Fibroblast of pulmonary artery (primary cell): ENCODE data around the gene BACH2.

Experiments
- DNase-seq: peaks from one replicate; pipeline ENCODE4 v3.0.0-alpha.2; 2010; ENCODE audit warnings: low read depth
- H3K4me3 ChIP-seq: replicated peaks from 2 replicates; pipeline ENCODE4 v1.5.1; 2011; ENCODE audit warnings: low read depth, mild to moderate bottlenecking, control low read depth, low read length, moderate library complexity
- TF ChIP-seq, protein P1 (sequence below): IDR thresholded peaks from 2 replicates; pipeline ENCODE4 v1.5.1; 2011; ENCODE audit warnings: mild to moderate bottlenecking, control low read depth, low read length, inconsistent platforms; ENCODE audit errors: missing control alignments

BACH2 gene

GRCh38 chr6:90230548-90231215 lies 66.0 kb downstream of the BACH2 start:
- DNase-seq, result peak; percentile 39
- H3K4me3 ChIP-seq, result no peak overlapping the region
- TF ChIP-seq, protein P1, sequence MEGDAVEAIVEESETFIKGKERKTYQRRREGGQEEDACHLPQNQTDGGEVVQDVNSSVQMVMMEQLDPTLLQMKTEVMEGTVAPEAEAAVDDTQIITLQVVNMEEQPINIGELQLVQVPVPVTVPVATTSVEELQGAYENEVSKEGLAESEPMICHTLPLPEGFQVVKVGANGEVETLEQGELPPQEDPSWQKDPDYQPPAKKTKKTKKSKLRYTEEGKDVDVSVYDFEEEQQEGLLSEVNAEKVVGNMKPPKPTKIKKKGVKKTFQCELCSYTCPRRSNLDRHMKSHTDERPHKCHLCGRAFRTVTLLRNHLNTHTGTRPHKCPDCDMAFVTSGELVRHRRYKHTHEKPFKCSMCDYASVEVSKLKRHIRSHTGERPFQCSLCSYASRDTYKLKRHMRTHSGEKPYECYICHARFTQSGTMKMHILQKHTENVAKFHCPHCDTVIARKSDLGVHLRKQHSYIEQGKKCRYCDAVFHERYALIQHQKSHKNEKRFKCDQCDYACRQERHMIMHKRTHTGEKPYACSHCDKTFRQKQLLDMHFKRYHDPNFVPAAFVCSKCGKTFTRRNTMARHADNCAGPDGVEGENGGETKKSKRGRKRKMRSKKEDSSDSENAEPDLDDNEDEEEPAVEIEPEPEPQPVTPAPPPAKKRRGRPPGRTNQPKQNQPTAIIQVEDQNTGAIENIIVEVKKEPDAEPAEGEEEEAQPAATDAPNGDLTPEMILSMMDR, result no peak

DNA sequence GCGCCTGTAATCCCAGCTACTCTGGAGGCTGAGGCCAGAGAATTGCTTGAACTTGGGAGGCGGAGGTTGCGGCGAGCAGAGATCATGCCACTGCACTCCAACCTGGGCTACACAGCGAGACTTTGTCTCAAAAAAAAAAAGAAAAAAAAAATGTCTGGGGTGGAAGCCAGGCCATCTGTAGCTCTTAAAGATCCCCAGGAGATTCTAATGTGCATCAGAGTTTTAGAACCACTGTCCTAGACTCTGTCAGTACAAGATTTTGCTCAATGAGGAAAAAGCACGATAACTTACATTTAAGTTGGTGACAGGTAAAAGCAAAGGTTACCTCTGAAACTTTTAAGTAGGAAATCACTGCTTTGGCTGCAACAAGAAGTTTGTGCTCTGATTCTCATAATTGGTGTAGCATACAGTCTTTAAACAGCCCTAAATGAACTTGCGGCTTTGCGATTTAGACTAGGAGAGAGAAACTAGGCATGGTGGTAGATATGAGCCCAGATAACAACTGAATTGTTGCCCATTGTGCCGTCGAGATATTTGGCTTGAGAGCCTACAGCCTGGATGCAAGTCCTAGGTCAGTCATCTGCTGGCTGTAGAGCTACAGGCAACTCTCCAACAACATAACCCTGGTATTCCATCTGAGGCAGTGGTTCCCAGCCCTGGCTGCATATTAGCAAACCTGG lies 67.2 kb downstream of the BACH2 start:
- no peak overlapping the region for H3K4me3 ChIP-seq
- TF ChIP-seq, protein P1, result no peak
- DNase-seq, result no peak

DNA sequence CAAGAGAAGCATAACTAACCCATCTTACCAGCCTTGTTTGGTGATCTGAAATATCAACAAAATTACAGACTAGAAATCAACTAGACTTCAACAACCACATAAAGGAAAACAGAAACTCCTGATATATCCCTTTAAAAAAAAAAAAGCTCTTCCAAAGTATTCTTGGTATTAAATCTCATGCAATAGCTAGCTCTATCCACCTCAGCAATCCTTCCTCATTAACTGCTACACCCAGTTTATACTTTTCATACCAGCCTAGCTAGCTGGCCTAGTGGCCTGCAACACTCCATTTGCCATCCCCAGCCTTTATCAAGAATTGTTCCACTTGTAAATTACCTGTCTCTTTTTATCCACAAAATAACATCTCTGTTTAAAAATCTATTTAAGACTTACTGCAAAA lies 69.0 kb downstream of the BACH2 start:
- TF ChIP-seq, protein P1, result no peak
- no peak for DNase-seq

DNA sequence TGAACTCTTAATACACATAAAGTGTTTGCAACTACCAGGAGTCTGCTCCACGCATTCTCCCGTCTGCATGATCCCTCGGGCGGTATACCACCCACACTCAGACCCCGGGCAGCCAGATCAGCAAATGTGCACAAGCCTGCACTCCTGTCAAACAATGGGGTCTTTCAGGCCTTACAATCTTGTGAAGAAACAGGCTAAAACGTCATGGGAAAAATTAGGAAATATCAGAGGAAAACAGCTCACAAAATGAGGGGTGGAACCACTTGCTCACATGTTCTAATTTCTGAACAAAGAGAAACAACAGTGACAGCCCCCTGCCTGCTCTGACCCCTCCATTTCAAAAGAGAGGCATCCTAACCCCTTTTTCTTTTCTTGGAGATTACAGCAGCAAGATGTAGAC lies 69.4 kb downstream of the BACH2 start:
- H3K4me3 ChIP-seq, result no peak overlapping the region
- TF ChIP-seq, protein P1, result no peak

More for the DNA sequence above, 69.0 kb downstream of the BACH2 start:
- no peak overlapping the region for H3K4me3 ChIP-seq

GRCh38 chr6:90226257-90226656 lies 70.4 kb downstream of the BACH2 start:
- H3K4me3 ChIP-seq, result no peak overlapping the region
- TF ChIP-seq, protein P1, result no peak
- DNase-seq, result no peak

More for the DNA sequence above, 69.4 kb downstream of the BACH2 start:
- peak; percentile 10 for DNase-seq

DNA sequence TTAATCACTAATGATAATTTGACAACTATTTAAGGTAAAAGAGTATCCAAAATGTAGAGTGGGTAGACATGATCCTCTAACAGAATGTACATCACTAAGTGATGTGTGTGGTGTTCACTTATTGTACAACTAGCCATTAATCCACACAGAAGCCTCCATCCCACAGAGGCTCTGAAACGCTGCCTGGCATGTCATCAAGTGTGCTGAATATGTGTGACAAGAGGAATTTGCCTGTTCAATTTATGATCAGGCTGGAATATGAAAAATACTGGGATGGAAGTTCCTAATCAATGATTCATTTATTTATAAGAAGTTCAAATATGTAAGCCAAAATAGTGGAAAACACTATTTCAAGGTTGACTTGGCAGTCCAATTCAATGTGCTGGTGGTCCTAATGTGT lies 72.4 kb downstream of the BACH2 start:
- TF ChIP-seq, protein P1, result no peak
- no peak for DNase-seq
- no peak overlapping the region for H3K4me3 ChIP-seq
